HG03064 (cell line): ENCODE measurements around the gene TAGLN2.
A peak's percentile ranks its signal among the peaks of the same experiment; 100 is the strongest.
"Not testable (repeated sequence)": the region's sequence is repeated elsewhere in the genome, so short reads cannot be mapped to it uniquely, and the experiment has no call there.

Experiments used
- ATAC-seq: cut with Tn5 transposase; IDR thresholded peaks from one replicate; pipeline ENCODE4 v1.9.1; 2021; ENCODE audit warnings: low read depth; ENCODE audit not compliant: unreplicated experiment

Gene TAGLN2

GRCh38 chr1:159906960-159907359, 18.3 kb downstream of the TAGLN2 start:
- no peak for ATAC-seq

GRCh38 chr1:159904036-159904435, 21.3 kb downstream of the TAGLN2 start:
- ATAC-seq, result not testable (repeated sequence)

- ATAC-seq, result no peak
Observed at GRCh38 chr1:159902541-159902940, 22.8 kb downstream of the TAGLN2 start.

GRCh38 chr1:159900755-159901360, 24.4 kb downstream of the TAGLN2 start:
- ATAC-seq, result no peak

- ATAC-seq, result no peak
Observed at GRCh38 chr1:159900086-159900680, 25.1 kb downstream of the TAGLN2 start, which contains the start of gene CFAP45. CFAP45 (minus strand) TSS chr1:159900165; CDS start chr1:159900098, 67 bp downstream.

GRCh38 chr1:159899634-159900033, 25.7 kb downstream of the TAGLN2 start:
- ATAC-seq, result not testable (repeated sequence)

GRCh38 chr1:159898527-159898926, 26.8 kb downstream of the TAGLN2 start:
- no peak for ATAC-seq

- no peak for ATAC-seq
Observed at GRCh38 chr1:159897962-159898361, 27.3 kb downstream of the TAGLN2 start.

GRCh38 chr1:159896546-159896930, 28.8 kb downstream of the TAGLN2 start:
- ATAC-seq, result no peak

GRCh38 chr1:159895836-159896545, 29.3 kb downstream of the TAGLN2 start:
- ATAC-seq, result no peak

- ATAC-seq, result no peak
Observed at GRCh38 chr1:159895286-159895685, 30.0 kb downstream of the TAGLN2 start.

GRCh38 chr1:159892944-159893343, 32.4 kb downstream of the TAGLN2 start:
- no peak for ATAC-seq

- ATAC-seq, result peak; percentile 56
Observed at GRCh38 chr1:159891275-159892157, 33.8 kb downstream of the TAGLN2 start.

GRCh38 chr1:159890390-159890789, 34.9 kb downstream of the TAGLN2 start:
- no peak for ATAC-seq

GRCh38 chr1:159889821-159890252, 35.5 kb downstream of the TAGLN2 start:
- ATAC-seq, result peak; percentile 97

GRCh38 chr1:159889202-159889601, 36.1 kb downstream of the TAGLN2 start:
- no peak for ATAC-seq

GRCh38 chr1:159884296-159884695, 41.0 kb downstream of the TAGLN2 start:
- no peak for ATAC-seq

GRCh38 chr1:159883134-159883533, 42.2 kb downstream of the TAGLN2 start:
- no peak for ATAC-seq

- ATAC-seq, result no peak
Observed at GRCh38 chr1:159882527-159882862, 42.8 kb downstream of the TAGLN2 start.

GRCh38 chr1:159881622-159882526, 43.4 kb downstream of the TAGLN2 start:
- no peak for ATAC-seq
